KMS-11 (cell line): Measurements from ENCODE around the gene SKAP1.

Experiments used
- H2AFZ ChIP-seq: fragments of 200-600 bp; sonication (generic); 2 replicates; pipeline ENCODE4 v1.6.1; 2016; ENCODE audit warnings: antibody characterized with exemption, mixed run types, low read depth
- H3K27ac ChIP-seq: fragments of 200-600 bp; sonication (generic); 2 replicates; pipeline ENCODE4 v1.6.1; 2016; ENCODE audit warnings: mild to moderate bottlenecking, mixed run types
- H3K27me3 ChIP-seq: fragments of 200-600 bp; sonication (generic); 2 replicates; pipeline ENCODE4 v1.6.1; 2017; ENCODE audit warnings: mild to moderate bottlenecking, low read depth, mixed run types, moderate library complexity; ENCODE audit not compliant: insufficient read depth
- H3K36me3 ChIP-seq: fragments of 200-600 bp; sonication (generic); 2 replicates; pipeline ENCODE4 v1.6.1; 2017; ENCODE audit warnings: mild to moderate bottlenecking, mixed run types; ENCODE audit not compliant: insufficient read depth
- H3K4me1 ChIP-seq: fragments of 200-600 bp; sonication (generic); 2 replicates; pipeline ENCODE4 v1.6.1; 2016; ENCODE audit warnings: mild to moderate bottlenecking, low read depth, mixed run types; ENCODE audit not compliant: poor library complexity, severe bottlenecking
- H3K4me2 ChIP-seq: fragments of 200-600 bp; sonication (generic); 2 replicates; pipeline ENCODE4 v1.7.0; 2016; ENCODE audit warnings: mild to moderate bottlenecking, mixed run types
- H3K4me3 ChIP-seq: fragments of 200-600 bp; sonication (generic); IDR thresholded peaks from 2 replicates; pipeline ENCODE4 v1.6.1; 2017; ENCODE audit warnings: low read depth, low read length, mixed read lengths; ENCODE audit not compliant: insufficient read depth
- H3K79me2 ChIP-seq: fragments of 200-600 bp; sonication (generic); 2 replicates; pipeline ENCODE4 v1.6.1; 2016; ENCODE audit warnings: low read depth, mixed run types; ENCODE audit not compliant: insufficient read depth
- H3K9ac ChIP-seq: fragments of 200-600 bp; sonication (generic); 2 replicates; pipeline ENCODE4 v1.6.1; 2016; ENCODE audit warnings: mild to moderate bottlenecking, mixed run types
- H4K20me1 ChIP-seq: fragments of 200-600 bp; sonication (generic); 2 replicates; pipeline ENCODE4 v1.6.1; 2016; ENCODE audit warnings: mild to moderate bottlenecking, mixed run types; ENCODE audit not compliant: insufficient read depth
- CTCF ChIP-seq: fragments of 200-600 bp; sonication (generic); conservative IDR thresholded peaks from 2 replicates; pipeline ENCODE4 v1.6.1; 2017; ENCODE audit warnings: low read depth, mild to moderate bottlenecking, antibody characterized with exemption, low read length, moderate library complexity, mixed read lengths

The SKAP1 gene

GRCh38 chr17:48228720-48229119 is 201.3 kb downstream of the SKAP1 start:
- Histone ChIP-seq H3K27me3 (no peaks in the 10 kb centered on the region), H3K4me1 (peaks cover 3% of the 10 kb centered on the region), H3K4me3 (no peak overlapping the region), H2AFZ (no peak overlapping the region), H3K27ac (no peak overlapping the region), H3K4me2 (no peak overlapping the region), H3K9ac (no peak overlapping the region), H3K36me3 (no peaks in the 10 kb centered on the region), H3K79me2 (no peaks in the 10 kb centered on the region), H4K20me1 (no peaks in the 10 kb centered on the region)
- TF ChIP-seq CTCF, result peak; percentile 20; the same call in 1 of the 2 replicates

GRCh38 chr17:48225725-48226567 is 204.1 kb downstream of the SKAP1 start:
- H3K4me2 ChIP-seq, result no peak overlapping the region
- no peaks in the 10 kb centered on the region for H4K20me1 ChIP-seq
- H3K4me1 ChIP-seq, result peaks cover 3% of the 10 kb centered on the region
- no peak overlapping the region for H2AFZ ChIP-seq
- H3K36me3 ChIP-seq, result no peaks in the 10 kb centered on the region
- H3K9ac ChIP-seq, result no peak overlapping the region
- no peaks in the 10 kb centered on the region for H3K79me2 ChIP-seq
- H3K27me3 ChIP-seq, result no peaks in the 10 kb centered on the region
- no peak overlapping the region for H3K4me3 ChIP-seq
- TF ChIP-seq CTCF, result no peak
- no peak overlapping the region for H3K27ac ChIP-seq

DNA sequence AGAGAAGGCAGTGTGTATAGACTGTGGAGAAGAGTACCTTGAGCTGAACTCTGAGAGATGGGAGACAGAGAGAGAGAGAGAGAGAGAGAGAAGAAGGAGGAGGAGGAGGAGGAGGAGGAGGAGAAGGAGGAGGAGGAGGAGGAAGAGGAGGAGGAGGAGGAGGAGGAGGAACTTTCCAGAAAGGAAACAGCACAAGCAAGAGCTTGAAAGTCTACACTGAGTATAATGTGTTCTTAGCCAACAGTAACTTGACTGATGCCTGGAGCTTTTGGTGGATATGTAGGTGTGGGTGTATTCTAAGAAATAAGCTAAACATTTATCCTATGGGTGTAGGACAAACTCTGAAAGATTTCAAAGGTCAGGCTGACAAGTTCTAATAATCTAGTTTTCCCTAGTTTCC is 206.1 kb downstream of the SKAP1 start:
- no peak overlapping the region for H2AFZ ChIP-seq

GRCh38 chr17:48219617-48220016 is 210.4 kb downstream of the SKAP1 start:
- no peak for TF ChIP-seq CTCF
- no peaks in the 10 kb centered on the region for H3K27me3 ChIP-seq
- H3K4me2 ChIP-seq, result no peak overlapping the region
- H4K20me1 ChIP-seq, result no peaks in the 10 kb centered on the region
- peaks cover 3% of the 10 kb centered on the region for H3K4me1 ChIP-seq
- H3K36me3 ChIP-seq, result no peaks in the 10 kb centered on the region
- no peak overlapping the region for H3K4me3 ChIP-seq
- H3K79me2 ChIP-seq, result no peaks in the 10 kb centered on the region
- H3K27ac ChIP-seq, result no peak overlapping the region
- no peak overlapping the region for H3K9ac ChIP-seq
- H2AFZ ChIP-seq, result no peak overlapping the region

More for the DNA sequence above, 206.1 kb downstream of the SKAP1 start:
- Histone ChIP-seq H3K4me3 (no peak overlapping the region), H4K20me1 (no peaks in the 10 kb centered on the region), H3K4me2 (no peak overlapping the region), H3K79me2 (no peaks in the 10 kb centered on the region), H3K27ac (no peak overlapping the region), H3K36me3 (no peaks in the 10 kb centered on the region), H3K4me1 (peaks cover 3% of the 10 kb centered on the region), H3K27me3 (no peaks in the 10 kb centered on the region), H3K9ac (no peak overlapping the region)
- TF ChIP-seq CTCF, result no peak
